ENCODE results near the gene MMP15. TPM values are rescaled to one million over a fixed set of nuclear protein-coding genes. Genes with fewer than 3 reads are reported as not detected.

The MMP15 gene
- total RNA-seq, 1 donor from 2014 or later = 7.2 TPM

DNA sequence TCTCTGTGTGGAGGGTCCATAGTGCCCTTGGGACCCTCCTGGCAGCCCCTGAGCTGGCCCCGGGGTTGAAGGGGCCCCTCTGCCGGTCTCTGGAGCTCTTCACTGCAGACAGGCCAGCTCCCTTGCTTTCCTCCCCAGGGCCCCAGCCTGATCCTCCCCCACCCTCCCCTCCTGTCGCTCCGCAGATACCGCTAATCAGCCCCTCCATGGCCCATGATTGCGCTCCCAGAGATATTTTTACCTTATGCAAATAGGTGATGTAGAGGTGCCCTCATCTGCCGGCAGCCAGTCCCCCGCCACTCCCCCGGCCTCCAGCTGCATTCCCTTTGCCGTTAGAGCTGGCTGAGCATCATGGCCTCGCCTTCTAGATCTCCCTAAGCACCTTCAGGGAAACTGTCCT is 9.2 kb downstream of the MMP15 start:
- H3K79me2 ChIP-seq (ENCODE audit: low read depth) = no peaks in the 10 kb centered on the region
- Mint-ChIP-seq H3K4me1 (peaks cover 9% of the 10 kb centered on the region), H3K9me3 (no peaks in the 10 kb centered on the region), H3K27ac (no peak overlapping the region), H3K27me3 (ENCODE audit: insufficient read depth, low read depth) (peaks cover 6% of the 10 kb centered on the region), H3K36me3 (no peaks in the 10 kb centered on the region), H3K4me3 (no peak overlapping the region)
- peaks cover 23% of the 10 kb centered on the region for H4K20me1 ChIP-seq (ENCODE audit: low read depth)
- no peaks in the 10 kb centered on the region for H3K36me3 ChIP-seq
- H2AFZ ChIP-seq (replicated peaks) = no peak overlapping the region
- H3K9me3 ChIP-seq (ENCODE audit: low read depth) = no peaks in the 10 kb centered on the region
- H3K9ac ChIP-seq = no peak overlapping the region
- TF ChIP-seq EZH2 (IDR thresholded peaks at IDR 0.05) (no peak), EZH2phosphoT487 (IDR thresholded peaks at IDR 0.05) (no peak)
- TF ChIP-seq, protein P1, sequence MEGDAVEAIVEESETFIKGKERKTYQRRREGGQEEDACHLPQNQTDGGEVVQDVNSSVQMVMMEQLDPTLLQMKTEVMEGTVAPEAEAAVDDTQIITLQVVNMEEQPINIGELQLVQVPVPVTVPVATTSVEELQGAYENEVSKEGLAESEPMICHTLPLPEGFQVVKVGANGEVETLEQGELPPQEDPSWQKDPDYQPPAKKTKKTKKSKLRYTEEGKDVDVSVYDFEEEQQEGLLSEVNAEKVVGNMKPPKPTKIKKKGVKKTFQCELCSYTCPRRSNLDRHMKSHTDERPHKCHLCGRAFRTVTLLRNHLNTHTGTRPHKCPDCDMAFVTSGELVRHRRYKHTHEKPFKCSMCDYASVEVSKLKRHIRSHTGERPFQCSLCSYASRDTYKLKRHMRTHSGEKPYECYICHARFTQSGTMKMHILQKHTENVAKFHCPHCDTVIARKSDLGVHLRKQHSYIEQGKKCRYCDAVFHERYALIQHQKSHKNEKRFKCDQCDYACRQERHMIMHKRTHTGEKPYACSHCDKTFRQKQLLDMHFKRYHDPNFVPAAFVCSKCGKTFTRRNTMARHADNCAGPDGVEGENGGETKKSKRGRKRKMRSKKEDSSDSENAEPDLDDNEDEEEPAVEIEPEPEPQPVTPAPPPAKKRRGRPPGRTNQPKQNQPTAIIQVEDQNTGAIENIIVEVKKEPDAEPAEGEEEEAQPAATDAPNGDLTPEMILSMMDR (IDR thresholded peaks at IDR 0.05) = no peak
- no peaks in the 10 kb centered on the region for H3K27me3 ChIP-seq
- H3K4me3 ChIP-seq = no peak overlapping the region
- no peaks in the 10 kb centered on the region for H3F3A ChIP-seq (ENCODE audit: low read depth)
- no peak overlapping the region for H3K27ac ChIP-seq
- no peak for DNase-seq (ENCODE audit: low spot score)
- H3K4me1 ChIP-seq = peaks cover 11% of the 10 kb centered on the region
- no peak overlapping the region for H3K4me2 ChIP-seq

DNA sequence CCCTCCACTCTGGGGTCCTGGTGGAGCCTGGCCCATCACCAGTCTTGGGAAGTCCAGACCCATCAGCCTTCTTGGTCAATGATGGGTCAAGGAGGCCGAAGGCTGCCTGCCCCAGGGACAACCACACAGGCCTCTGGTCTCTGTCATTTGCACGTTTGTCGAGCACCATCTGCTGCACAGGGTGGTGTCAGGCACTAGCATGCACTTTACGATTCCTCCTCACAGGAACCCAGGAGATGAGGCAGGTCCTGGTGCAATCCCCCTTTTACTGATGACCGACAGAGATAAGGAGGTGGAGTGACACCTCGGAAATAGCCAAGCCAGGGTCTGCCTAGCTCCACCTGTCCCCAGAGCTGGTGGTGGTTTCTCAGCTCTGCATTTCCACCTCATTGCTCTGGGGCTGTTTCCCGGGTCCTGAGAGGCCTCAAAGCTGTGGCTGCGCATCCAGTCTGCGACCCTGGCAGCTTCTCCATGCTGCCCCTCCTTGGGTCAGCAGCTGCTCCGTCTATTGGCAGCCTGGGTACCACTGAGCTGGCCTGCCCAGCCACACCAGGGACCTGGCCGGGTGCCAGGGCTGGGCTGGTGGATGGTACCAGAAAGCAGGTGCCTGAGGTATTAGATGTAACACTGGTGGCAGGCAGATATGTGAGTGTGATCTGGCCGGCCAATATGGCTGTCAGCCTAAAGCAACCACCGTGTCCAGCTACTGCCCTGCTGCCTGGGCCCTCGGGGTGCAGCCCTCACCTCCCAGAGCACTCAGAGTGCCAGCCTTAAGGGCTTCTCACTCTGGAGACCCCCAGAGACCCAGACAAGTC is 10.0 kb downstream of the MMP15 start:
- H2AFZ ChIP-seq (replicated peaks) = no peak overlapping the region
- peaks cover 8% of the 10 kb centered on the region for H3K4me1 Mint-ChIP-seq
- TF ChIP-seq EZH2phosphoT487 (IDR thresholded peaks at IDR 0.05) (no peak), EZH2 (IDR thresholded peaks at IDR 0.05) (no peak)
- TF ChIP-seq, protein P1 (IDR thresholded peaks at IDR 0.05) = no peak
- H3K4me3 ChIP-seq = no peak overlapping the region
- no peaks in the 10 kb centered on the region for H3K36me3 Mint-ChIP-seq
- H3K36me3 ChIP-seq = no peaks in the 10 kb centered on the region
- no peaks in the 10 kb centered on the region for H3F3A ChIP-seq (ENCODE audit: low read depth)
- no peak overlapping the region for H3K27ac ChIP-seq
- H3K4me1 ChIP-seq = peaks cover 8% of the 10 kb centered on the region
- no peak overlapping the region for H3K9ac ChIP-seq
- no peak overlapping the region for H3K4me3 Mint-ChIP-seq
- H4K20me1 ChIP-seq (ENCODE audit: low read depth) = peaks cover 15% of the 10 kb centered on the region
- no peak overlapping the region for H3K27ac Mint-ChIP-seq
- no peaks in the 10 kb centered on the region for H3K79me2 ChIP-seq (ENCODE audit: low read depth)
- no peaks in the 10 kb centered on the region for H3K27me3 ChIP-seq
- no peaks in the 10 kb centered on the region for H3K9me3 Mint-ChIP-seq
- no peak overlapping the region for H3K4me2 ChIP-seq
- DNase-seq (ENCODE audit: low spot score) = no peak
- peaks cover 6% of the 10 kb centered on the region for H3K27me3 Mint-ChIP-seq (ENCODE audit: insufficient read depth, low read depth)
- H3K9me3 ChIP-seq (ENCODE audit: low read depth) = no peaks in the 10 kb centered on the region

DNA sequence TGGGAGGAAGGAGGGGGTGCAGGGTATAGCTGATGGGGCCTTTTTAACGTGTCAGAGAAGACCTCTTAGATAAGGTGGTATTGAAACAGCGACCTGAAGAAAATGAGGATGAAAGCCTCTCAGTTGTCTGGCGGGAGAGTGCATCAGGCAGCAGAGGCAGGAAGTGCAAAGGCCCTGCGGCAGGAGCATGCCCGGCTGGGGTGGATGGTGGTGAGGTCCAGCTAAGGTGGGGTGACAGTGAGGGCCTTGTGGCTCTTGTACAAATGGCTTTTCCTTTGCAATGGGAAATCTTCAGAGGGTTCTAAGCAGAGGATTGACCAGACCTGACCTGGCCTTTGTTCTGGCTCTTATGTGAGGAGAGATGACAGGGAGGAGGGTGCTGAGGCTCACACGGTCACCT is 11.4 kb downstream of the MMP15 start:
- H3K27me3 ChIP-seq = no peaks in the 10 kb centered on the region
- no peaks in the 10 kb centered on the region for H3K79me2 ChIP-seq (ENCODE audit: low read depth)
- DNase-seq (ENCODE audit: low spot score) = no peak
- Mint-ChIP-seq H3K9me3 (no peaks in the 10 kb centered on the region), H3K36me3 (no peaks in the 10 kb centered on the region), H3K4me3 (no peak overlapping the region), H3K4me1 (peaks cover 8% of the 10 kb centered on the region), H3K27me3 (ENCODE audit: insufficient read depth, low read depth) (peaks cover 6% of the 10 kb centered on the region), H3K27ac (peak overlapping the region; percentile 81)
- H3K9me3 ChIP-seq (ENCODE audit: low read depth) = no peaks in the 10 kb centered on the region
- no peaks in the 10 kb centered on the region for H3K36me3 ChIP-seq
- TF ChIP-seq EZH2 (IDR thresholded peaks at IDR 0.05) (no peak), EZH2phosphoT487 (IDR thresholded peaks at IDR 0.05) (no peak)
- TF ChIP-seq, protein P1 (IDR thresholded peaks at IDR 0.05) = no peak
- peaks cover 8% of the 10 kb centered on the region for H3K4me1 ChIP-seq
- H3K4me2 ChIP-seq = no peak overlapping the region
- no peak overlapping the region for H3K9ac ChIP-seq
- H3K4me3 ChIP-seq = no peak overlapping the region
- no peak overlapping the region for H2AFZ ChIP-seq (replicated peaks)
- no peaks in the 10 kb centered on the region for H3F3A ChIP-seq (ENCODE audit: low read depth)
- H3K27ac ChIP-seq = no peak overlapping the region
- H4K20me1 ChIP-seq (ENCODE audit: low read depth) = peaks cover 6% of the 10 kb centered on the region

Data from neural progenitor cell (in vitro differentiated cells).